ENCODE results near the gene TMEM239. TPM values are rescaled to one million over a fixed set of nuclear protein-coding genes. Genes with fewer than 3 reads are reported as not detected.

The TMEM239 gene
- total and polyA plus RNA-seq, 5 donors from 2014 or later, result not detected

DNA sequence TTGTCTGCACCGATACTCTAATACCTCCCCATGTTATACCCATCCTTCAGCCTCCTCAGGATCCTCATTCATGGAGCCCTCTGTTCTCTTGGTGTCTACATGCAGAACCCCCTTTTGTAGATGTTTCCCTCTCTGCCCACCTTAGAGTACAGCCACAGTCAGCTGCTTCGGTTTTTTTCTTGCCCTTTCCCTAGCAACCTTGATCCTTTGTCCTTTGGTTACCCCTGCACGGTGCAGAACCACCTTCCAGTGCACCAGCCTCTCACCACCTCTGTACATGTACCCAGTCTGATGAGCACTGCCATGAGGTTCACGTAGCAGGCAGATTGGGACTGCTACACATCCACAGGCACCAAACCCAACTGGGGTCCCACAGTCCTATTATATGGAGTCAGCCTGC lies 31.6 kb downstream of the TMEM239 start:
- H3K27ac Mint-ChIP-seq, result peak overlapping the region in 1 of 3 donors; percentile 50
- no peak overlapping the region for H3K4me3 Mint-ChIP-seq
- Histone ChIP-seq H3K9me3 (ENCODE audit: control insufficient read depth in 2 of 2, low read length in 2 of 2) (no peaks in the 10 kb centered on the region), H3K27me3 (ENCODE audit: control insufficient read depth, insufficient read depth, low read length) (no peaks in the 10 kb centered on the region), H3K4me3 (ENCODE audit: low read depth, low read length) (no peak overlapping the region), H3K4me1 (ENCODE audit: control insufficient read depth, insufficient read depth, low read length, poor library complexity, severe bottlenecking) (peaks cover 4% of the 10 kb centered on the region), H3K27ac (ENCODE audit: insufficient read depth, low read length, poor library complexity, severe bottlenecking) (no peak overlapping the region), H3K36me3 (ENCODE audit: control insufficient read depth, insufficient read depth, low read length) (no peaks in the 10 kb centered on the region)
- DNase-seq (no peak), ATAC-seq (ENCODE audit: low read depth in 2 of 2) (no peak)
- H3K27me3 Mint-ChIP-seq, result no peaks in the 10 kb centered on the region
- H3K9me3 Mint-ChIP-seq, result peaks cover 0 to 2% (median 0%) of the 10 kb centered on the region in 7 donors
- H3K4me1 Mint-ChIP-seq, result peaks cover 16 to 43% (median 34%) of the 10 kb centered on the region in 4 donors
- H3K36me3 Mint-ChIP-seq, result peaks cover 11% of the 10 kb centered on the region

DNA sequence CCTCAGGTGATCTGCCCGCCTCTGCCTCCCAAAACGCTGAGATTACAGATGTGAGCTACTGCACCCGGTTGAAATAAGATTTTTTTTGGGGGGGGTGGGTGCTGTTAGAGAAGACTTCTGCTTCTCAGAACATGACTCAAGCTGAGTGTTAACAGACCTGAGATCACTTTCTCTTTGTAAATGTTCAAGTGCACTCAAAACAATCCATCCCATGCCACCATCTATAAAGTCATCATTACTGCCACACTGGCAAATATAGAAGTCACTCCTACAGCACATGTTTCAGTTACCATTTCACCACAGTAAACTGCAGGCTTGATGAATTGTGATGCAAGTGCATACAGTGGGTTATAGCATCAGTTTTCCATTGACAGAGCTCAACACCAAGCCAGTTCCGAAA lies 33.4 kb downstream of the TMEM239 start:
- Histone ChIP-seq H3K4me1 (ENCODE audit: control insufficient read depth, insufficient read depth, low read length, poor library complexity, severe bottlenecking) (peaks cover 4% of the 10 kb centered on the region), H3K4me3 (ENCODE audit: low read depth, low read length) (no peak overlapping the region), H3K9me3 (ENCODE audit: control insufficient read depth in 2 of 2, low read length in 2 of 2) (no peaks in the 10 kb centered on the region), H3K36me3 (ENCODE audit: control insufficient read depth, insufficient read depth, low read length) (no peaks in the 10 kb centered on the region), H3K27me3 (ENCODE audit: control insufficient read depth, insufficient read depth, low read length) (no peaks in the 10 kb centered on the region), H3K27ac (ENCODE audit: insufficient read depth, low read length, poor library complexity, severe bottlenecking) (no peak overlapping the region)
- H3K27ac Mint-ChIP-seq, result no peak overlapping the region
- peaks cover 3 to 35% (median 28%) of the 10 kb centered on the region in 4 donors for H3K4me1 Mint-ChIP-seq
- ATAC-seq (ENCODE audit: low read depth in 2 of 2), result no peak
- no peak for DNase-seq
- H3K27me3 Mint-ChIP-seq, result no peaks in the 10 kb centered on the region
- peaks cover 0 to 2% (median 0%) of the 10 kb centered on the region in 7 donors for H3K9me3 Mint-ChIP-seq
- peaks cover 11% of the 10 kb centered on the region for H3K36me3 Mint-ChIP-seq
- H3K4me3 Mint-ChIP-seq, result no peak overlapping the region

DNA sequence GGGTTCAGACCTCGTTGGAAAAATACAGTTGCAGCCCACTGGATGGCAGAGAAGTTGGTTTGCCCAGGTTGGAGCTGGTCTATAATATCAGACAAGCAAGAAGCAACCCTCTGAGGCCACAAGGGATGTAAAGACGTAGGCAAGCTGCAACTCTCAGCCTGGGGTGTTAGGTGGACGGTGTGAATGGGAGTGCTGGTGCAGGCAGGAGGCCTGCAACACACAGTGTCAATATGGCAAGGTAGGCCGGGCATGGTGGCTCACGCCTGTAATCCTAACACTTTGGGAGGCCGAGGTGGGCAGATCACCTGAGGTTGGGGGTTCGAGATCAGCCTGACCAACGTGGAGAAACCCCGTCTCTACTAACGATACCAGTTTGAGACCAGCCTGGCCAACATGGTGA lies 34.9 kb downstream of the TMEM239 start:
- Histone ChIP-seq H3K9me3 (ENCODE audit: control insufficient read depth in 2 of 2, low read length in 2 of 2) (no peaks in the 10 kb centered on the region), H3K27me3 (ENCODE audit: control insufficient read depth, insufficient read depth, low read length) (no peaks in the 10 kb centered on the region), H3K4me1 (ENCODE audit: control insufficient read depth, insufficient read depth, low read length, poor library complexity, severe bottlenecking) (peaks cover 4% of the 10 kb centered on the region), H3K36me3 (ENCODE audit: control insufficient read depth, insufficient read depth, low read length) (no peaks in the 10 kb centered on the region), H3K27ac (ENCODE audit: insufficient read depth, low read length, poor library complexity, severe bottlenecking) (no peak overlapping the region), H3K4me3 (ENCODE audit: low read depth, low read length) (no peak overlapping the region)
- no peak overlapping the region for H3K4me3 Mint-ChIP-seq
- H3K27me3 Mint-ChIP-seq, result no peaks in the 10 kb centered on the region
- ATAC-seq (ENCODE audit: low read depth in 2 of 2) (no peak), DNase-seq (no peak)
- H3K27ac Mint-ChIP-seq, result peak overlapping the region in 2 of 3 donors; percentile 38 to 60
- peaks cover 11% of the 10 kb centered on the region for H3K36me3 Mint-ChIP-seq
- peaks cover 0 to 2% (median 0%) of the 10 kb centered on the region in 7 donors for H3K9me3 Mint-ChIP-seq
- peaks cover 0 to 30% (median 23%) of the 10 kb centered on the region in 4 donors for H3K4me1 Mint-ChIP-seq

DNA sequence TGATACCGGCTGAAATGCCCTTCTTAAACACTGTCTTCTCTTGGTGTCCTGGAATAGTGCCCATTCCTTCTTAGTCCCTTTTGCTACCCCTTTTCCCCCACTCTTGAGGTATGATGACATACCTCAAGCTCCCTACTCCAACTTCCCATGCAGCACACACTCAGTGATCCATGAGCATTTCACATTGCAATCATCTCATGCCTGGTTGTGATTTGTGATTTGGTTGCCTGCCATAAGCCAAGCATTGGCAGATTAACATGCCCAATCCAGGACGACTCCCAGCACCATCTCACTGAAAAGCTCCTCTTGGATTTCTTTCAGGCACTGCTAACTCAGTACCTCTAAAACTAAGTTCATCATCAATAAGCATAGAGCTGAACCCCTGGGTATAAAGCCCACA lies 42.4 kb downstream of the TMEM239 start:
- peaks cover 9% of the 10 kb centered on the region for H3K36me3 Mint-ChIP-seq
- ATAC-seq (ENCODE audit: low read depth in 2 of 2) (no peak), DNase-seq (no peak)
- Histone ChIP-seq H3K4me1 (ENCODE audit: control insufficient read depth, insufficient read depth, low read length, poor library complexity, severe bottlenecking) (no peaks in the 10 kb centered on the region), H3K9me3 (ENCODE audit: control insufficient read depth in 2 of 2, low read length in 2 of 2) (no peaks in the 10 kb centered on the region), H3K4me3 (ENCODE audit: low read depth, low read length) (no peak overlapping the region), H3K27me3 (ENCODE audit: control insufficient read depth, insufficient read depth, low read length) (no peaks in the 10 kb centered on the region), H3K27ac (ENCODE audit: insufficient read depth, low read length, poor library complexity, severe bottlenecking) (no peak overlapping the region), H3K36me3 (ENCODE audit: control insufficient read depth, insufficient read depth, low read length) (peaks cover 16% of the 10 kb centered on the region)
- peaks cover 2 to 9% (median 6%) of the 10 kb centered on the region in 4 donors for H3K4me1 Mint-ChIP-seq
- H3K27ac Mint-ChIP-seq, result no peak overlapping the region
- no peaks in the 10 kb centered on the region for H3K27me3 Mint-ChIP-seq
- H3K9me3 Mint-ChIP-seq, result no peaks in the 10 kb centered on the region
- no peak overlapping the region for H3K4me3 Mint-ChIP-seq

DNA sequence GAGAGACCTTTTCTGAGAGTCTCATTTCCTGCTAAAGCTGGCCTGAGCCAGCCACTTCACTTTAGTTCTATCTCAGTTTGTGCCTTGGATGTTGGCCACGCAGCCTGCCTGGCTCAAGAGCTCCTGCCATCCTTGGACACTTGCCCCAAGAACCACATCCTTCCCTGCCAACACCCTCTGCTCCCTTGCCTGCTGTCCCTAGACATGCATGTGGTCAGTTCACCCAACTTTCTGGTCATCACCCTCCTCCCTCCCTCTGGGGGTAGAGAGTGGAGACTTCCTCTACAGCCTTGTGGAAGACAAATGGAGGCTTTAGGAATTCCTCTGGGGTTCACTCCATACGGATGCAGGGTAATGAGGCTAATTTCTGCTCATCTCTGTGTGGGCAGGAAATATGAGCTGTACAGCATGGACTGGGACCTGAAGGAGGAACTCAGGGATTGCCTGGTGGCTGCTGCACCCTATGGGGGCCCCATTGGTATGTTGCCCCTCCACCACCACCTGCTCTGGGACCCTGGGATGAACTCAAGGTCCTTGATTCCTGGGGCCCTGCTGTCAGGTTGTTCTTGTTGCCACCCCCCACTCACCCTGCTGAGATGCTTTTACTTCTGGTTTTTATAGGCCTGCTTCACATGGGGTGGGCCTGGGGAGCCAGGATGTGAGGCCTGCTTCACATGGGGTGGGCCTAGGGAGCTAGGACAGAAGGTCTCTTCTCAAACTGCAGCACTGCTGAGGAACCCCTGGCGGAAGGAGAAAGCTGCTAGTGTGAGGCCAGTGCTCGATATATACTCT lies 43.4 kb downstream of the TMEM239 start:
- Histone ChIP-seq H3K9me3 (ENCODE audit: control insufficient read depth in 2 of 2, low read length in 2 of 2) (no peaks in the 10 kb centered on the region), H3K27me3 (ENCODE audit: control insufficient read depth, insufficient read depth, low read length) (no peaks in the 10 kb centered on the region), H3K4me1 (ENCODE audit: control insufficient read depth, insufficient read depth, low read length, poor library complexity, severe bottlenecking) (no peaks in the 10 kb centered on the region), H3K36me3 (ENCODE audit: control insufficient read depth, insufficient read depth, low read length) (peaks cover 16% of the 10 kb centered on the region), H3K27ac (ENCODE audit: insufficient read depth, low read length, poor library complexity, severe bottlenecking) (no peak overlapping the region), H3K4me3 (ENCODE audit: low read depth, low read length) (no peak overlapping the region)
- ATAC-seq (ENCODE audit: low read depth in 2 of 2), result no peak
- Mint-ChIP-seq H3K36me3 (peaks cover 9% of the 10 kb centered on the region), H3K4me3 (no peak overlapping the region), H3K27ac (no peak overlapping the region), H3K9me3 (no peaks in the 10 kb centered on the region), H3K27me3 (no peaks in the 10 kb centered on the region), H3K4me1 (peaks cover 2 to 10% (median 5%) of the 10 kb centered on the region in 4 donors)
- DNase-seq, result no peak

DNA sequence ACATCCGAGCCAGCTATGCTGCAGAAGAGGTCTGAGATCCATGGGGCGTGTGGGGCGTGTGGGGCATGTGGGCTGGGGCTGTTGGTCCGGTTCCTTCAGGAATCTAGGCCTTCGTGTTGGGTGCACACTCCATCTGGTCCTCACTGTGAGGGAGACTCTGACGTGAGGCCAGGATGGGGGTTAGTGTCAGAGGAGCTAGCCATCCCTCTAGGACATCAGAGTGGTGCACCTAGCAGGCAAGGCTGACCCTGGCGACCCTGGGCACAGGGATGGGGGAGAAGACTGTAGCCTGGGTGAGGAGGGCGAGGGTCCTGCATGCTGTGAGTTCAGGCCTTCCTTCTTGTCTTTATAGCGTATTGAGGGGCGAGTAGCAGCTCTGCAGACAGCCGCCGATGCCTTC lies 48.5 kb downstream of the TMEM239 start:
- ATAC-seq (ENCODE audit: low read depth in 2 of 2), result no peak
- Mint-ChIP-seq H3K4me1 (peaks cover 0 to 32% (median 10%) of the 10 kb centered on the region in 4 donors), H3K9me3 (no peaks in the 10 kb centered on the region), H3K36me3 (peaks cover 18% of the 10 kb centered on the region), H3K4me3 (no peak overlapping the region), H3K27me3 (no peaks in the 10 kb centered on the region), H3K27ac (peak overlapping the region in 1 of 3 donors; percentile 84)
- Histone ChIP-seq H3K27me3 (ENCODE audit: control insufficient read depth, insufficient read depth, low read length) (no peaks in the 10 kb centered on the region), H3K4me1 (ENCODE audit: control insufficient read depth, insufficient read depth, low read length, poor library complexity, severe bottlenecking) (no peaks in the 10 kb centered on the region), H3K4me3 (ENCODE audit: low read depth, low read length) (no peak overlapping the region), H3K9me3 (ENCODE audit: control insufficient read depth in 2 of 2, low read length in 2 of 2) (no peaks in the 10 kb centered on the region), H3K36me3 (ENCODE audit: control insufficient read depth, insufficient read depth, low read length) (peaks cover 20% of the 10 kb centered on the region), H3K27ac (ENCODE audit: insufficient read depth, low read length, poor library complexity, severe bottlenecking) (no peak overlapping the region)
- DNase-seq, result no peak

DNA sequence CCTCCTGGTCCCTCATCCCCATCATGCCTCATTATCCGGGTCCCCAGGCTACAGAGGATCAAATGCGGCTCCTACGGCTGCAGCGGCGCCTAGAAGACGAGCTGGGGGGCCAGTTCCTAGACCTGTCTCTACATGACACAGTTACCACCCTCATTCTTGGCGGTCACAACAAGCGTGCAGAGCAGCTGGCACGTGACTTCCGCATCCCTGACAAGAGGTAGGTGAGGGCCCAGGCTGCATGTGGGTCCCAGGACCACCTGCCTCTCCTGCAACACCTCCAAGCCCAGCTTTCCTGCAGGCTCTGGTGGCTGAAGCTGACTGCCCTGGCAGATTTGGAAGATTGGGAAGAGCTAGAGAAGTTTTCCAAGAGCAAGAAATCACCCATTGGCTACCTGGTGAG lies 48.9 kb downstream of the TMEM239 start:
- H3K27me3 Mint-ChIP-seq, result no peaks in the 10 kb centered on the region
- H3K36me3 ChIP-seq (ENCODE audit: control insufficient read depth, insufficient read depth, low read length), result peaks cover 20% of the 10 kb centered on the region
- H3K27ac Mint-ChIP-seq, result peak overlapping the region in 2 of 3 donors; percentile 84 to 93
- H3K9me3 Mint-ChIP-seq, result no peaks in the 10 kb centered on the region
- H3K9me3 ChIP-seq (ENCODE audit: control insufficient read depth in 2 of 2, low read length in 2 of 2), result no peaks in the 10 kb centered on the region
- no peaks in the 10 kb centered on the region for H3K27me3 ChIP-seq (ENCODE audit: control insufficient read depth, insufficient read depth, low read length)
- H3K36me3 Mint-ChIP-seq, result peaks cover 18% of the 10 kb centered on the region
- H3K4me3 ChIP-seq (ENCODE audit: low read depth, low read length), result no peak overlapping the region
- peaks cover 0 to 32% (median 10%) of the 10 kb centered on the region in 4 donors for H3K4me1 Mint-ChIP-seq
- H3K27ac ChIP-seq (ENCODE audit: insufficient read depth, low read length, poor library complexity, severe bottlenecking), result no peak overlapping the region
- DNase-seq (no peak), ATAC-seq (ENCODE audit: low read depth in 2 of 2) (no peak)
- H3K4me1 ChIP-seq (ENCODE audit: control insufficient read depth, insufficient read depth, low read length, poor library complexity, severe bottlenecking), result no peaks in the 10 kb centered on the region
- H3K4me3 Mint-ChIP-seq, result peak overlapping the region in 1 of 4 donors; percentile 50

DNA sequence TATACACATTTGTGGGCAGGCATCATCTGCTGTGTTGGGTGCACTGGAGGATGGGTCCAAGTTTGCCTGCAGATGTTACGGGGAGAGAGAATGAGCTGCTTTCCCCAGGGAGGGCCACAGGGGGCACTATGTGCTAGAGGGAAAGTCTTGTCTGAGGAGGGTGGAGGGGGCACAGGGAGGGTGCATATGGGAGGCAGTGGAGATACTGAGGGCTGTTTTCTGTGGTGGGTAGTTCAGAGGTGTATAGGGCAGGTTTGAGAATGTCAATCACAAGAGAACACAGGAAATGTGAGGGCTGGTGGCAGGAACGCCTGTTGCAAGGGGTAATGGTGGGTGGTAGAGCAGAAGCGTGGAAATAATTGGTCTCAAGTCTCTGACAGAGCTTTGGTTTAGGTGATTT lies 49.5 kb downstream of the TMEM239 start:
- ATAC-seq (ENCODE audit: low read depth in 2 of 2) (peak; percentile 37 to 42), DNase-seq (peak in 2 of 3 donors; percentile 19 to 60)
- no peaks in the 10 kb centered on the region for H3K9me3 ChIP-seq (ENCODE audit: control insufficient read depth in 2 of 2, low read length in 2 of 2)
- H3K36me3 ChIP-seq (ENCODE audit: control insufficient read depth, insufficient read depth, low read length), result peaks cover 17% of the 10 kb centered on the region
- no peak overlapping the region for H3K27ac ChIP-seq (ENCODE audit: insufficient read depth, low read length, poor library complexity, severe bottlenecking)
- H3K4me1 ChIP-seq (ENCODE audit: control insufficient read depth, insufficient read depth, low read length, poor library complexity, severe bottlenecking), result no peaks in the 10 kb centered on the region
- Mint-ChIP-seq H3K4me1 (peaks cover 0 to 32% (median 10%) of the 10 kb centered on the region in 4 donors), H3K27ac (peak overlapping the region in 2 of 3 donors; percentile 84 to 93), H3K27me3 (no peaks in the 10 kb centered on the region), H3K9me3 (no peaks in the 10 kb centered on the region), H3K36me3 (peaks cover 18% of the 10 kb centered on the region), H3K4me3 (peak overlapping the region in 3 of 4 donors; percentile 10 to 59 (median 57))
- no peaks in the 10 kb centered on the region for H3K27me3 ChIP-seq (ENCODE audit: control insufficient read depth, insufficient read depth, low read length)
- H3K4me3 ChIP-seq (ENCODE audit: low read depth, low read length), result no peak overlapping the region

All from CD4-positive, CD25-positive, alpha-beta regulatory T cell (primary cell).